GM19238 (cell line): ENCODE results near the gene CTDP1.
"Not testable (repeated sequence)": the region's sequence is repeated elsewhere in the genome, so short reads cannot be mapped to it uniquely, and the experiment has no call there.

Source experiments
- DNase-seq: peaks from one replicate; pipeline ENCODE4 v3.0.0; 2011; ENCODE audit warnings: low spot score; ENCODE audit not compliant: insufficient read length

The CTDP1 gene

GRCh38 chr18:79682481-79682880 is 2.9 kb downstream of the CTDP1 start:
- DNase-seq: no peak

GRCh38 chr18:79682894-79683625 is 3.5 kb downstream of the CTDP1 start:
- no peak for DNase-seq

DNA sequence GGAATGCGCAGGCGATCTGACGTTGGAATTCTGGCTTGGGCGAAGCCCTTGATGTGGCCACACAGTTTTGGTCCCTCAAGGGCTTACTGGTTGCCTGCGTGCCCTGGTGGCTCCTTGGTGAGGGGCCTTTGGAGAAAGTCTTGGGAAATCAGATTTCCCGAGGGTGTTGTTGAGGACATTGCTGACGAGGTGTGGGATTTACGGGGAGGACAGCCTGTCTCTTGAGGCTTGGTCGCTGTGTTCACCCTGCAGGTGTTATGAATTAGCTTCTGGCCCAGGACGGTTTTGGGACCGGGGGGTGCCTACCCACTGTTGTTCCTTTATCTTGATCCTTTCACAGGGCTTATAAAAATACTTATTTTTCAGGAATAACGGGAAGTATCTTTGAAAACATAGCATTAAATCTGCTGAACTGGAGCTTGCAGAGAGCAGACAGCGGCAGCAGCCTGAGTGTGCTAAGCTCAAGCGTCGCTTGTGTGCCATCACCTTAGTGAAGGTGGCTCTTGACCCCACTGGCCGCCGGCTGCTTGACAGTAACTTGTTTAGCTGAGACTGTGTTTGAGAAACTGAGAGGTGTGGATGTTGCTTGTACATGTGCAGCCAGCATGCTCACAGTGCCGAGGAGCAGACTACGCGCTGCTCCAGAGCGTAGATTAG is 4.2 kb downstream of the CTDP1 start:
- no peak for DNase-seq

DNA sequence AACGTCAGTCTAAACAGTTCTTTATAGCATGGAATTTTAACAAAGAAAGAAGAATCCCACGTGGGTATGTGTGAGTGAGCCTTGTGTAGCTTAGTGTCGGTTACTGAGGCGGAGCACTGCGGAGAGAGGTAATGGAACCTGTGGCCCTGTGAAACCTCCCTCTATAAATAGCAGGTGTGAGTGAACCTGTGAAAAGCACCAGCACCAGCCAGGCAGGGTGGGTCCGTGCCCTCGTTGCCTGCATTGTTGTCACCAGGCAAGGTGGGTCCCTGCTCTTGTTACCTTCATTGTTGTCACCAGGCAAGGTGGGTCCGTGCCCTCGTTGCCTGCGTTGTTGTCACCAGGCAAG is 4.7 kb downstream of the CTDP1 start:
- no peak for DNase-seq

- no peak for DNase-seq
Measured at GRCh38 chr18:79684787-79685186, 5.2 kb downstream of the CTDP1 start.

- DNase-seq: no peak
Measured at GRCh38 chr18:79685281-79685680, 5.7 kb downstream of the CTDP1 start.

DNA sequence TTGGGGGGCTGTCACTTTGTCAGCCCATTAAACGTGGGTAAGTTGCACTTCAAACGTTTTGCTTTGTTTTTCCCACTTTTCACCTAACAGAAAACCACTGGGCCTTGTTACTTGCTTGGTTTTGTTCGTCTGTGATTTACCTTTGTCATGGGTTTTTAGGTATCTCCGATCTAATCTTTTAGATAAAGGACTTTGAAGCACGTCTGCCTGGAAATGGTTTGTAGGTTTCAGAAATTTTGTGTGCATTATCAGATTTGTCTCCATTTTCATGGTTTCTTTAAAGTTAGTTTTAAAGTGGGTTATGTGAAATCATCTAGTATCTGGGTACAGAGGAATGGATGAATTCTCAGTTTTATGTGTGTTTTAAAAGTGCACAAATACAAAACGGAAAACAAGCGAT is 6.4 kb downstream of the CTDP1 start:
- no peak for DNase-seq

GRCh38 chr18:79687806-79688205 is 8.2 kb downstream of the CTDP1 start:
- no peak for DNase-seq

DNA sequence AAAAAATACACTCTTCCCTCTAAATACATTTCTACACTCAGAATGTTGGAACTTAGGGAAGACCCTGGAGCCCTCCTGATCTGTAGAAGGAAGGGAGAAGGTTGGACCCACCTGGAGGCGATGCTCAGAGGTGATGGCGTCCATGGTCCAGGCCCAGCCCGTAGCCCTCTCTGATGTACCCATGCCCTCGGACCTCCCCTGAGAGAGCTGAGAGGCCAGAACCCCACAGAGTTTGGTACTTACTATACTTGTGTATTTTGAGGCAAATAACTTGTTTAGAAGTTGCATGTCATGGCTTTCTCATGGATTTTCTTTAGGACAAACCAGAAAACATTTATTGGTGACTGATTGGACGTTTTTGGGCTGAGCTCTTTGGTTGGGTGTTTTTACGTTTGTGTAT is 10.5 kb downstream of the CTDP1 start:
- no peak for DNase-seq

DNA sequence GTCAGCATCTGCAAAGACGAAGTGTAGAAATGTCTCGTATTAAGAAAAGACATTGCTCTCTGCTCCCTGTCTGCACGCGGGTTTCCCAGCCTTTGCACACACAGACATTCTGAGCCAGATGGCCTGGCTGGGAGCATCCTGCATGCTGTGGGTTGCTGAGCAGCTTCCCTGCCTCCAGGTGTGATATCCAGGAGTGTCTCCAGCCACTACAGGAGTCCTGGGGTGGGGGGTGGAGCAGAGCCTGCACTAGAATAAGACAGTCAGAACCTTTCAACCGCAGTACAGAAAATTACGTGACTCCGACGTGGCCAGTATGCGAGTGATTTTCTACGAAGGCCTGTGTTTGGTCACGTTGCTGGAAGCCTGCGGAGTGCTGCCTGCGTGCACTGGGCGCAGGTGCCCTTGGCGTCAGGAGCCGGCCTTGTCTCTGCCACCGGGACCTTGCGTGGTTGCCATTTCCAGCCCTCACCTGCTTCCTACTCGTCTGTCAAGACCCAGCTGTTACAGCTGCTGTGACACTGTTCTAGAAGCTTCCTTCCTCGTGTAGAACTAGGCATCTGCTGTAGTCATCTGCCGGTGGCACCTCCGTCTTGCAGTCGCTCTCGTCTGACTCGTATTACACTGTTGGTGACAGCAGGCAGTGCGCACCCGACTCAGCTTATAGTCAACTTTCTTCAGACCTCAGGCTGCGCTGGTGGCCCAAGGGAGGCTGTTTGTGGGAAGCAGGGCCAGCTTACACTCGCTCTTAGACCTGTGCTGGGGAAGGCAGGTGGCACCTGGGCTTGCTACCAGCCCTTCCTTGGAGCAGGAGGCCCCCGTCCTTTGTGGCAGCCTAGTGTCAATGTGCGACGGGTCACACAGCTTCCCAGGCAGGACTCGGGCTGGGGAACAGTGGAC is 11.2 kb downstream of the CTDP1 start:
- DNase-seq: no peak

GRCh38 chr18:79692056-79692455 is 12.5 kb downstream of the CTDP1 start:
- no peak for DNase-seq

DNA sequence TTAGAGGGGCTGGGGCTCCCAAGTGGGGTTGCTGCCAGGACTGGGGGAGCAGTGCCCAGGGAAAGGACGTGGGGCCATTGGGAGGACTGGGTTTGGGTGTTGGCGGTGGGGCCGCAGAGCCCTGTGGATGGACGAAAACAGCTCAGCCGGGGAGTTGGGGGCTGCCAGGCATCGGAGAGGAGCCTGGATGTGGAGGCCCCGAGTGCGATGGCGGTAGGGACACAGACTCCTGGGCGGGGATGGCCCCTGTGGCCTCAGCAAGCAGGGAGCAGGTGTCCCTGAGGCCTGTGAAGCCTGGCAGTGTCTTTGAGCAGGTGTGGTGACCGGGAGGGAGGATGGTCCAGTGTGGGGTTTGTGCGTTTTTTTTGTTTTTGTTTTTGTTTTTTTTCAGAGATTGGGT is 13.3 kb downstream of the CTDP1 start:
- DNase-seq: no peak

DNA sequence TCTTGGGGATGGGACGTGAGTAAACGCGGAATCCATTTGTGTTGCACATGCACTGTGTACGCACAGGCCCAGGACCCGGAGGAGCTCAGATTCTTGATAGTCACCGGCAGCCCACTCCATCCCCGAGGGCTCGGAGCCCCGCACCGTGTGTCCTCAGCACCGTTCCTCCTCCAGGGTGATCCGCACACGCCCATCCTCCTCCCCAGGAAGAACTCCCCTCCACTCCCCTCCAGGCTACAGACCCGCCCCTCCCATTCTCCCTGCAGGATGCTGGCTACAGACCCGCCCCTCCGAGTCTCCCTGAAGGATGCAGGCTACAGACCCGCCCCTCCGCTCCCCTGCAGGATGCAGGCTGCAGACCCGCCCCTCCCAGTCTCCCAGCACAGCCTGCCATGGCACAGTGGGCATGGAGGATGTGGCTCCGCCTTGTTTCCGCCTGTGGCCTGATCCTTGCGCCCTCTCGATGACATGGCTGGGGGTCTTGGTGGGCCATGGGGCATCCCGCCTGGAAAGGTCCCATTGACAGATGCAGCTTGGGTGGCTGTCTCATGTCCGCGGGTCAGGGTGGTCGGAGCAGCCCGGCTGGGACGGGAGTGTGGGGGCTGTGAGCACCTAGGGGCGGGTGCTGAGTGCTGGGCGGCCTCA is 14.1 kb downstream of the CTDP1 start:
- DNase-seq: no peak

DNA sequence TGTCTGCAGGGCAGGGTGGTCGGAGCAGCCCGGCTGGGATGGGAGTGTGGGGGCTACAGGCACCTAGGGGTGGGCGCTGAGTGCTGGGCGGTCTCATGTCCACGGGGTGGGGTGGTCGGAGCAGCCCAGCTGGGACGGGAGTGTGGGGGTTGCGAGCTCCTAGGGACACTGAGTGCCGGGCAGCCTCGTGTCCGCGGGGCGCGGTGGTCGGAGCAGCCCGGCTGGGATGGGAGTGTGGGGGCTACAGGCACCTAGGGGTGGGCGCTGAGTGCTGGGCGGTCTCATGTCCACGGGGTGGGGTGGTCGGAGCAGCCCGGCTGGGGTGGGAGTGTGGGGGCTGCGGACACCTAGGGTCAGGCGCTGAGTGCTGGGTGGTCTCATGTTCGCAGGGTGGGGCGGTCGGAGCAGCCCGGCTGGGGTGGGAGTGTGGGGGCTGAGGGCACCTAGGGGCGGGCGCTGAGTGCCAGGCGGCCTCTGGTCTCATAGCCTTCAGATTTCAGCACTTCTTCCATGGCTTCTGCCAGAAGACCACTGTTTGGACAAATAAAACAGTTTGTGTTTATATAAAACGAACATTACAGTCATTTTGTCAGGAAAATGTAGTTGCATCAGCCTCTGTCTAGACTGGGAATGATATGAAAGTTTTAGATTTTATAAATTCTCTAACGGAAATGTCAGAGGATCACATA is 14.7 kb downstream of the CTDP1 start:
- DNase-seq: not testable (repeated sequence)

DNA sequence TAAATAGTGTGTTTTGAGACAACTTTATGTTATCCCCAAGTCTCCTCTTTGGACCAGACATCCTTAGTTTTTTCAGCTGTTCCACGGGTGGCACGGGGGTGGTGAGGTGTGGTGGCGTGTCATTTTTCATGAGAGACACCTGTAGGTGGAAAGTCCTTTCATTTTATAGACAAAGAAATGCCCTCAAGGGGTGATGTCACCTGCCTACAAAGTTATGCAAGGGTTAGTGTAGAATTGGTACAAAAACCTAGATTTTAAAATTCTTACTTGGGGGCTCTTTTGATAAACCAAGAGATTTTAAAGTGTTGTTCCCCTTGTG is 15.3 kb downstream of the CTDP1 start:
- no peak for DNase-seq

DNA sequence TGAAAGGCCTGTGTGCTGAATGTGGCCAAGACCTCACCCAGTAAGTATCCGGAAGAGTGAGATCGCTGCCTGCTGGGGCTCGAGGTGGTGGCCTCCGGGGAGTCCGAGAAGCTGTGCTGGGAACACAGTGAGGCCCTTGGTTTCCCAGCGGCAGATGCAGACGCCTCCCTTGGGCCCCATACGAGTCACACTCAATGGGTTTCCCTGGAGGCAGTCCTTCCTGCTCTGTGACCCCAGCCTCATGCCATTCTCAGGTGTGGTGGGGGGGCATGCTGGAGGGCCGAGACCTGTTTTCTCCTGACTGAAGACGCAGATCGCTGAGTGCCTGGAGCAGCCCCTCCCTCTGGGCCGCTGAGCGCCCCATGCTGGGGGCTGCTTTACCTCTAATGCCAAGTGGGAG is 15.7 kb downstream of the CTDP1 start:
- DNase-seq: no peak

- DNase-seq: no peak
Measured at GRCh38 chr18:79695856-79696850, 16.6 kb downstream of the CTDP1 start.

DNA sequence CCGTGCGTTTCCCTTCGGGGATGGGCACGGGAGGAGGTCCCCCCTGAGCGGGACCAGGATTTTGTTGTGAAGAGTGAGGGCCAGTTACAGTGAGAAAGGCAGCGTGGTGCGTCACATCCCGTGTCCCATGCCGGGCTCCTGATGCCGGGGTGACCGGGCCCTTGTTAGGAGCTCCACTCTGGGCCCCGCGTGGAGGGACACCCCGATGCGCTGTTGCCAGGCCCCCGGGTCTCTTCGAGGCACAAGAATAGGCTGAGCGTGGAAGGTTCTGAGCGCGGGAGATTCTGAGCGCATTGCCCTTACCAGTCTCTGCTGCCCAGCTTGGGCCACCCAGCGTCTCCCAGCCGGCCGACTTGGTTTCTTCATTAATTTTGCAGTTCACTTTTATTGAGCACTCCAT is 17.6 kb downstream of the CTDP1 start:
- DNase-seq: no peak

GRCh38 chr18:79697976-79698375 is 18.4 kb downstream of the CTDP1 start:
- no peak for DNase-seq

- no peak for DNase-seq
Measured at GRCh38 chr18:79698668-79699335, 19.2 kb downstream of the CTDP1 start.
